H9 (cell line): ENCODE data around the gene FBLL1. TPM values are rescaled to one million over a fixed set of nuclear protein-coding genes. Genes with fewer than 3 reads are reported as not detected.
A peak's percentile ranks its signal among the peaks of the same experiment; 100 is the strongest.

Source experiments
- DNase-seq: peaks from one replicate; pipeline ENCODE4 v3.0.0-alpha.2; 2017
- H2AFZ ChIP-seq: one replicate; pipeline ENCODE4 v1.6.1; 2013; ENCODE audit warnings: mild to moderate bottlenecking, low read length, control low read depth, moderate library complexity
- H2AK5ac ChIP-seq: 2 replicates; pipeline ENCODE4 v1.6.1; 2013; ENCODE audit warnings: low read length, control low read depth, mixed read lengths; ENCODE audit not compliant: insufficient read length
- H2BK120ac ChIP-seq: one replicate; pipeline ENCODE4 v1.6.1; 2013; ENCODE audit warnings: low read depth, mild to moderate bottlenecking, low read length, control low read depth, inconsistent platforms; ENCODE audit not compliant: poor library complexity, severe bottlenecking
- H2BK12ac ChIP-seq: 2 replicates; pipeline ENCODE4 v1.6.1; 2013; ENCODE audit warnings: low read length, control low read depth, mixed read lengths, low read depth; ENCODE audit not compliant: insufficient read length
- H2BK15ac ChIP-seq: 2 replicates; pipeline ENCODE4 v1.6.1; 2013; ENCODE audit warnings: low read depth, low read length, control low read depth
- H2BK20ac ChIP-seq: one replicate; pipeline ENCODE4 v1.6.1; 2013; ENCODE audit warnings: low read depth, mild to moderate bottlenecking, low read length, control low read depth, inconsistent platforms; ENCODE audit not compliant: poor library complexity, severe bottlenecking
- H2BK5ac ChIP-seq: 2 replicates; pipeline ENCODE4 v1.6.1; 2013; ENCODE audit warnings: low read length, control low read depth, mixed read lengths; ENCODE audit not compliant: insufficient read length
- H3K14ac ChIP-seq: 2 replicates; pipeline ENCODE4 v1.6.1; 2013; ENCODE audit warnings: low read length, control low read depth; ENCODE audit not compliant: insufficient read depth
- H3K18ac ChIP-seq: 2 replicates; pipeline ENCODE4 v1.6.1; 2013; ENCODE audit warnings: low read depth, mild to moderate bottlenecking, mixed read lengths, low read length, control low read depth; ENCODE audit not compliant: insufficient read length
- H3K23ac ChIP-seq: 2 replicates; pipeline ENCODE4 v1.6.1; 2013; ENCODE audit warnings: low read length, control low read depth, mixed read lengths, low read depth; ENCODE audit not compliant: insufficient read length
- H3K23me2 ChIP-seq: 2 replicates; pipeline ENCODE4 v1.6.1; 2013; ENCODE audit warnings: low read depth, mild to moderate bottlenecking, mixed read lengths, low read length, control low read depth; ENCODE audit not compliant: insufficient read length, poor library complexity, severe bottlenecking
- H3K27ac ChIP-seq: 2 replicates; pipeline ENCODE4 v1.5.1; 2013; ENCODE audit warnings: low read length, control low read depth, mixed read lengths, low read depth; ENCODE audit not compliant: insufficient read length
- H3K27me3 ChIP-seq: 2 replicates; pipeline ENCODE4 v1.6.1; 2013; ENCODE audit warnings: low read length, control low read depth, inconsistent platforms; ENCODE audit not compliant: insufficient read depth
- H3K4ac ChIP-seq: 2 replicates; pipeline ENCODE4 v1.6.1; 2013; ENCODE audit warnings: low read depth, mild to moderate bottlenecking, control low read depth, inconsistent platforms, low read length, moderate library complexity
- H3K4me1 ChIP-seq: 2 replicates; pipeline ENCODE4 v1.6.1; 2013; ENCODE audit warnings: low read length, control low read depth, inconsistent platforms; ENCODE audit not compliant: insufficient read depth
- H3K4me2 ChIP-seq: 2 replicates; pipeline ENCODE4 v1.6.1; 2013; ENCODE audit warnings: low read length, control low read depth, mixed read lengths; ENCODE audit not compliant: insufficient read length, insufficient read depth
- H3K56ac ChIP-seq: 2 replicates; pipeline ENCODE4 v1.6.1; 2013; ENCODE audit warnings: low read depth, mild to moderate bottlenecking, mixed read lengths, low read length, control low read depth; ENCODE audit not compliant: insufficient read length
- H3K79me1 ChIP-seq: 2 replicates; pipeline ENCODE4 v1.6.1; 2013; ENCODE audit warnings: low read depth, mild to moderate bottlenecking, moderate library complexity, low read length, control low read depth, inconsistent platforms; ENCODE audit not compliant: insufficient read depth, poor library complexity, severe bottlenecking
- H3K79me2 ChIP-seq: 2 replicates; pipeline ENCODE4 v1.6.1; 2013; ENCODE audit warnings: low read length, control low read depth, inconsistent platforms; ENCODE audit not compliant: insufficient read depth
- H3K9ac ChIP-seq: 2 replicates; pipeline ENCODE4 v1.6.1; 2013; ENCODE audit warnings: low read length, control low read depth, mixed read lengths; ENCODE audit not compliant: insufficient read length; ENCODE audit errors: extremely low read depth
- H3K9me3 ChIP-seq: one replicate; pipeline ENCODE4 v1.6.1; 2013; ENCODE audit warnings: low read depth, low read length, inconsistent platforms; ENCODE audit not compliant: control insufficient read depth
- H3T11ph ChIP-seq: one replicate; pipeline ENCODE4 v1.6.1; 2013; ENCODE audit warnings: mild to moderate bottlenecking, low read length, control low read depth, inconsistent platforms
- H4K20me1 ChIP-seq: one replicate; pipeline ENCODE4 v1.6.1; 2013; ENCODE audit not compliant: control insufficient read depth, insufficient read length, insufficient read depth
- H4K5ac ChIP-seq: 2 replicates; pipeline ENCODE4 v1.6.1; 2013; ENCODE audit warnings: low read depth, mild to moderate bottlenecking, mixed read lengths, low read length, control low read depth; ENCODE audit not compliant: insufficient read length
- H4K8ac ChIP-seq: replicated peaks from 2 replicates; pipeline ENCODE4 v1.6.1; 2013; ENCODE audit warnings: low read length, control low read depth, mixed read lengths, low read depth; ENCODE audit not compliant: insufficient read length
- H4K91ac ChIP-seq: 2 replicates; pipeline ENCODE4 v1.6.1; 2013; ENCODE audit warnings: low read depth, mild to moderate bottlenecking, moderate library complexity, mixed read lengths, low read length, control low read depth; ENCODE audit not compliant: insufficient read length
- H3K27ac Mint-ChIP-seq, 3 experiments: 2 replicates in 2 of 3; 3 replicates in 1 of 3; pipeline ENCODE4 v1.8.0; 2020 to 2021; ENCODE audit warnings: mixed read lengths in 3 of 3, mild to moderate bottlenecking in 1 of 3, moderate library complexity in 1 of 3
- H3K27me3 Mint-ChIP-seq: 2 replicates; pipeline ENCODE4 v1.8.0; 2021; ENCODE audit warnings: low read depth, mild to moderate bottlenecking, moderate library complexity, mixed read lengths
- H3K36me3 Mint-ChIP-seq, 3 experiments: 2 replicates in 2 of 3; 3 replicates in 1 of 3; pipeline ENCODE4 v1.8.0; 2020 to 2021; ENCODE audit warnings: low read depth in 3 of 3, mixed read lengths in 3 of 3; ENCODE audit not compliant: insufficient read depth in 1 of 3
- H3K4me1 Mint-ChIP-seq, 2 experiments: 2 replicates each; pipeline ENCODE4 v1.8.0; 2020; ENCODE audit warnings: mixed read lengths in 2 of 2
- H3K4me3 Mint-ChIP-seq, 2 experiments: 2 replicates in 1 of 2; 3 replicates in 1 of 2; pipeline ENCODE4 v1.8.0; 2020 to 2021; ENCODE audit warnings: mild to moderate bottlenecking in 2 of 2, mixed read lengths in 2 of 2, moderate library complexity in 1 of 2
- H3K9me3 Mint-ChIP-seq, 2 experiments: 2 replicates in 1 of 2; 3 replicates in 1 of 2; pipeline ENCODE4 v1.8.0; 2020; ENCODE audit warnings: mild to moderate bottlenecking in 2 of 2, mixed read lengths in 2 of 2, moderate library complexity in 1 of 2
- WGBS: extraction: QIAGEN DNeasy Blood & Tissue Kit; methylation state at CpG from one replicate; pipeline ENCODE4 v1.1.7; 2013; ENCODE audit warnings: missing lambda C conversion rate, low lambda C conversion rate, mixed read lengths; ENCODE audit not compliant: insufficient read length; ENCODE audit errors: extremely low coverage; 5-methylcytosine and 5-hydroxymethylcytosine counted together
- total RNA-seq: library from RNA; stranded (reverse); gene quantifications from 2 replicates; pipeline ENCODE4 v1.2.1, GENCODE V29; 2021
- TF ChIP-seq, protein P1 (sequence below): fragments of 200-600 bp; sonication (generic); conservative IDR thresholded peaks from 3 replicates; pipeline ENCODE4 v1.8.0; 2021; ENCODE audit warnings: antibody characterized with exemption, mild to moderate bottlenecking

The FBLL1 gene
- total RNA-seq, 1 experiment from 2014 or later = 3.6 TPM

DNA sequence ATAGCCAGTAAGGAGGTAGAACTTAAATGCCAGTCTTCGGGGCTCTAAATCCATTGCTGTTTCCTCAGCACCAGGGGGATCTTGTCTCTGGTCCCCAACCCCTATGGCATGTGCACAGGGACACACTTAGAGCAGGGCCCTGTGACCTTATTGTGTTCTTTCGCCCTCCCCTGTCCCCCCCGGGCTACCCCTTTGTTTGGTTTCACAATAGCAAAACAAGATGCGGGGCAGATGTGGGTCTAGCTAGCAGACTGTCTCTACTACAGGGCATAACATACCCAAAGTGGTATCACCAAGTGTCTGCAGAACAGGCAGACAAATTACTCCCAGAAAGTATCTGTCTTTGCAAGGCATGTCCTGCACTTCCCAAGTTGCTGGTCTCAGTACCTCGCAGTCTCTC lies 2.1 kb downstream of the FBLL1 start:
- TF ChIP-seq, protein P1, sequence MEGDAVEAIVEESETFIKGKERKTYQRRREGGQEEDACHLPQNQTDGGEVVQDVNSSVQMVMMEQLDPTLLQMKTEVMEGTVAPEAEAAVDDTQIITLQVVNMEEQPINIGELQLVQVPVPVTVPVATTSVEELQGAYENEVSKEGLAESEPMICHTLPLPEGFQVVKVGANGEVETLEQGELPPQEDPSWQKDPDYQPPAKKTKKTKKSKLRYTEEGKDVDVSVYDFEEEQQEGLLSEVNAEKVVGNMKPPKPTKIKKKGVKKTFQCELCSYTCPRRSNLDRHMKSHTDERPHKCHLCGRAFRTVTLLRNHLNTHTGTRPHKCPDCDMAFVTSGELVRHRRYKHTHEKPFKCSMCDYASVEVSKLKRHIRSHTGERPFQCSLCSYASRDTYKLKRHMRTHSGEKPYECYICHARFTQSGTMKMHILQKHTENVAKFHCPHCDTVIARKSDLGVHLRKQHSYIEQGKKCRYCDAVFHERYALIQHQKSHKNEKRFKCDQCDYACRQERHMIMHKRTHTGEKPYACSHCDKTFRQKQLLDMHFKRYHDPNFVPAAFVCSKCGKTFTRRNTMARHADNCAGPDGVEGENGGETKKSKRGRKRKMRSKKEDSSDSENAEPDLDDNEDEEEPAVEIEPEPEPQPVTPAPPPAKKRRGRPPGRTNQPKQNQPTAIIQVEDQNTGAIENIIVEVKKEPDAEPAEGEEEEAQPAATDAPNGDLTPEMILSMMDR = no peak
- Histone ChIP-seq H4K8ac (no peak overlapping the region), H3K4me2 (no peak overlapping the region), H3K23ac (no peak overlapping the region), H2AK5ac (no peak overlapping the region), H3K18ac (no peak overlapping the region), H3K27me3 (peaks cover 7% of the 10 kb centered on the region; the same call in 1 of the 2 replicates), H4K20me1 (no peaks in the 10 kb centered on the region), H3K4ac (no peak overlapping the region), H2AFZ (no peak overlapping the region), H3K27ac (no peak overlapping the region), H3K9me3 (no peaks in the 10 kb centered on the region), H2BK15ac (no peak overlapping the region), H3K56ac (no peak overlapping the region), H2BK5ac (no peak overlapping the region), H3T11ph (no peak overlapping the region), H3K9ac (no peak overlapping the region), H3K14ac (no peak overlapping the region), H3K4me1 (peaks cover 5% of the 10 kb centered on the region), H2BK20ac (no peak overlapping the region), H4K5ac (no peak overlapping the region), H4K91ac (no peak overlapping the region), H2BK12ac (no peak overlapping the region), H3K79me1 (no peaks in the 10 kb centered on the region), H3K23me2 (peaks cover 4% of the 10 kb centered on the region), H3K79me2 (no peaks in the 10 kb centered on the region), H2BK120ac (no peak overlapping the region)
- Mint-ChIP-seq H3K9me3 (peaks cover 3 to 8% of the 10 kb centered on the region in 2 experiments; a peak in 2 of 5 replicates), H3K36me3 (peaks cover 0 to 7% (median 2%) of the 10 kb centered on the region in 3 experiments; a peak in 2 of 7 replicates), H3K4me3 (peak overlapping the region in 1 of 2 experiments; percentile 86; a peak in 2 of 5 replicates), H3K4me1 (peaks cover 19 to 29% of the 10 kb centered on the region in 2 experiments), H3K27me3 (peaks cover 34% of the 10 kb centered on the region), H3K27ac (no peak overlapping the region)
- no CpG with 5 or more reads among the region's 5 CpGs for WGBS
- DNase-seq = no peak
